Measurements from ENCODE around the gene EVA1A.
A peak's percentile ranks its signal among the peaks of the same experiment; 100 is the strongest.

Gene EVA1A

DNA sequence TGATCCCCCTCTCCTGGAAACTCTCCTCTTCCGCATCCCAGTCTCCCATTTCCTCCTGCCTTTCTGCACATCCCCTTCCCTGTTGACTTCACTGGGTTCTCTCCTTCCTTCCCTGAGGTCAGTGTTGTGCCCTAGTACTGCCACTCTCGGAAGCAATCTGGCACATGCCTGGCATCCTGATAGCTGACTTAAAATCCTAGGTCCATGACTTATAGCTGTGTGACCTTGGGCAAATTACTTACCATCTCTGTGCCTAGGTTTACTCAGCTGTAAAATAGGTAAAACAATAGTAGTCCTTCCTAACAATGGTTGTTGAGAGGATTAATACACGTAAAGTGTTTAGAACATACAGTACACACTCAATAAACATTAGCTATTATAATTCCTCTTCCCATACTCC is 9.3 kb downstream of the EVA1A start:
- no peak overlapping the region for H3K4me3 ChIP-seq (ENCODE audit: low read depth in 1 of 2, low read length in 2 of 2)
- peaks cover 94% of the 10 kb centered on the region for H3K79me2 ChIP-seq (ENCODE audit: insufficient read depth, low read length)
- H3K27ac ChIP-seq (ENCODE audit: low read length), result no peak overlapping the region
- peaks cover 70% of the 10 kb centered on the region for H3K4me1 ChIP-seq (ENCODE audit: insufficient read depth, low read length)
- no peak for ATAC-seq (ENCODE audit: insufficient read depth, low read depth)
- H4K20me1 ChIP-seq (ENCODE audit: insufficient read depth, low read length), result peaks cover 39% of the 10 kb centered on the region
- TF ChIP-seq, protein P1, sequence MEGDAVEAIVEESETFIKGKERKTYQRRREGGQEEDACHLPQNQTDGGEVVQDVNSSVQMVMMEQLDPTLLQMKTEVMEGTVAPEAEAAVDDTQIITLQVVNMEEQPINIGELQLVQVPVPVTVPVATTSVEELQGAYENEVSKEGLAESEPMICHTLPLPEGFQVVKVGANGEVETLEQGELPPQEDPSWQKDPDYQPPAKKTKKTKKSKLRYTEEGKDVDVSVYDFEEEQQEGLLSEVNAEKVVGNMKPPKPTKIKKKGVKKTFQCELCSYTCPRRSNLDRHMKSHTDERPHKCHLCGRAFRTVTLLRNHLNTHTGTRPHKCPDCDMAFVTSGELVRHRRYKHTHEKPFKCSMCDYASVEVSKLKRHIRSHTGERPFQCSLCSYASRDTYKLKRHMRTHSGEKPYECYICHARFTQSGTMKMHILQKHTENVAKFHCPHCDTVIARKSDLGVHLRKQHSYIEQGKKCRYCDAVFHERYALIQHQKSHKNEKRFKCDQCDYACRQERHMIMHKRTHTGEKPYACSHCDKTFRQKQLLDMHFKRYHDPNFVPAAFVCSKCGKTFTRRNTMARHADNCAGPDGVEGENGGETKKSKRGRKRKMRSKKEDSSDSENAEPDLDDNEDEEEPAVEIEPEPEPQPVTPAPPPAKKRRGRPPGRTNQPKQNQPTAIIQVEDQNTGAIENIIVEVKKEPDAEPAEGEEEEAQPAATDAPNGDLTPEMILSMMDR (IDR thresholded peaks at IDR 0.05; ENCODE audit: borderline replicate concordance, extremely low read depth, low read length, poor library complexity, severe bottlenecking), result no peak
- TF ChIP-seq EZH2 (IDR thresholded peaks at IDR 0.05; ENCODE audit: borderline replicate concordance, low read depth, low read length, severe bottlenecking), result no peak
- H3K36me3 ChIP-seq (ENCODE audit: insufficient read depth, low read length), result peaks cover 55% of the 10 kb centered on the region
- DNase-seq, result no peak
- H2AFZ ChIP-seq (ENCODE audit: low read depth, low read length), result no peak overlapping the region
- H3K9me3 ChIP-seq (ENCODE audit: insufficient read depth, low read length, severe bottlenecking), result no peaks in the 10 kb centered on the region
- H3K4me2 ChIP-seq (ENCODE audit: insufficient read depth, low read length), result no peak overlapping the region
- H3K27me3 ChIP-seq (ENCODE audit: insufficient read depth, low read length, poor library complexity), result no peaks in the 10 kb centered on the region
- no peak overlapping the region for H3K9ac ChIP-seq (ENCODE audit: low read depth, low read length)

DNA sequence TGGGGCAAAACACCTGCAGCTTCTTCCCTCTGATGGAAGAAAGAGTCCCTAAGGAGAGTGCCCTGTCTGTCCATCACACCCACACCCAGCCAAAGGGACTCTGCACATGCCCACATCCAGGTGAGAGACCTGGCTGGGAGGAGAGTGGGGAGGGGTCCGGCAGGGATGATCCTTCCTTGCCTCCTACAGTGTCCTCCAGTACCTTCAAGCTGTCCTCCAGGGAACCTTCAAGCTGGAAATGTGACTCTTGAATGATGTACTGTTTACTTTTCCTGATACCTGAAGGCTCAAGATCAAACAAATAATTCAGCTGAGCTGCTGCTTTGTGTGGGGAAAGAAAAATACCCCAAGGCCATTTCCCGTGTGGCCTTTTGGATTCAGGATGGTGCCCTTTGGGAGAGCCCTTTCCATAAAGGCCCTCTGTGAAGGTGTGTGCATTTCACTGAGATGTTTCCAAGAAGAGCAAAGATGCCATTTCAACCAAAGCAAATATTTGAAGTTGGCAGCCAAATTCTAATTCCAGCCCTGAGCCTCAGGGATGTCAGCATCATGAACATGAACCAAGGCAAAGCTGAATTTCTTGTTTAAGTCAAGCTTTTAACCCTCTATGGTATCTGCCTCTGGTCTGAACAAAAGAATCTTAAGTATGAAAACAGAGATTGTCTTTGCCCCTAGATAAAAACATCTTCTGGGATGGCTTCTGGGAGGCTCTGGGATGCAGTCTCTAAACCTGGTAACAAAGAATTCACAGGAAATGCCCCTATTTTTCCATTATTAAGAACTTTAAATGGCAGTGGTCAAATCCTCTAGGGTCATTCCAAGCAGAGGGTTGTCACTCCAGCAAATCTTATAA is 11.1 kb downstream of the EVA1A start:
- H3K4me2 ChIP-seq (ENCODE audit: insufficient read depth, low read length), result no peak overlapping the region
- H3K27ac ChIP-seq (ENCODE audit: low read length), result peak overlapping the region; percentile 36; the same call in 1 of the 2 replicates
- H3K27me3 ChIP-seq (ENCODE audit: insufficient read depth, low read length, poor library complexity), result no peaks in the 10 kb centered on the region
- H3K9me3 ChIP-seq (ENCODE audit: insufficient read depth, low read length, severe bottlenecking), result no peaks in the 10 kb centered on the region
- H3K4me1 ChIP-seq (ENCODE audit: insufficient read depth, low read length), result peaks cover 61% of the 10 kb centered on the region
- H2AFZ ChIP-seq (ENCODE audit: low read depth, low read length), result no peak overlapping the region
- ATAC-seq (ENCODE audit: insufficient read depth, low read depth), result no peak
- H3K79me2 ChIP-seq (ENCODE audit: insufficient read depth, low read length), result peaks cover 94% of the 10 kb centered on the region
- H3K36me3 ChIP-seq (ENCODE audit: insufficient read depth, low read length), result peaks cover 58% of the 10 kb centered on the region
- H3K9ac ChIP-seq (ENCODE audit: low read depth, low read length), result no peak overlapping the region
- DNase-seq, result no peak
- TF ChIP-seq, protein P1 (IDR thresholded peaks at IDR 0.05; ENCODE audit: borderline replicate concordance, extremely low read depth, low read length, poor library complexity, severe bottlenecking), result no peak
- no peak for TF ChIP-seq EZH2 (IDR thresholded peaks at IDR 0.05; ENCODE audit: borderline replicate concordance, low read depth, low read length, severe bottlenecking)
- H4K20me1 ChIP-seq (ENCODE audit: insufficient read depth, low read length), result peaks cover 25% of the 10 kb centered on the region
- H3K4me3 ChIP-seq (ENCODE audit: low read depth in 1 of 2, low read length in 2 of 2), result no peak overlapping the region

DNA sequence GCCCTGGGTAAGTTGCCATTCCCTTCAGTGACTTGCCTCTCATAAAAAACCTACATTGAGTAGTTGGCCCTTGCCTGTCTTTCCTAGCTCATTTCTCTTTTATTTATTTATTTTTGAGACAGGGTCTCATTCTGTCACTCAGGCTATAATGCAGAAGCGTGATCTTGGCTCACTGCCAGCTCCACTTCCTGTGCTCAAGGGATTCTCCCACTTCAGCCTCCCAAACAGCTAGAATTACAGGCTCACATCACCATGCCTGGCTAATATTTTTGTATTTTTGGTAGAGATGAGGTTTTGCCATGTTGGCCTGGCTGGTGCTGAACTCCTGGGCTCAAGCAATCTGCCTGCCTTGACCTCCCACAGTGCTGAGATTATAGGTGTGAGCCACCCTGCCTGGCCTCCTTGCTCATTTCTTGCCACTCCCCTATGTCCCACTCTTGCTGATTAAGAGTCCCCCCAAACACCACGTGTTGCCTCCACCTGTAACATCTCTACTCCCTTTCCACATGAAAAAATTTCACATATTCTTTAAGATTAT is 12.6 kb downstream of the EVA1A start:
- DNase-seq (peak; percentile 54), ATAC-seq (ENCODE audit: insufficient read depth, low read depth) (peak; percentile 66)
- Histone ChIP-seq H4K20me1 (ENCODE audit: insufficient read depth, low read length) (peaks cover 10% of the 10 kb centered on the region; the same call in 1 of the 2 replicates), H3K9ac (ENCODE audit: low read depth, low read length) (no peak overlapping the region), H3K4me2 (ENCODE audit: insufficient read depth, low read length) (no peak overlapping the region), H3K27me3 (ENCODE audit: insufficient read depth, low read length, poor library complexity) (no peaks in the 10 kb centered on the region), H3K4me1 (ENCODE audit: insufficient read depth, low read length) (peaks cover 46% of the 10 kb centered on the region), H3K9me3 (ENCODE audit: insufficient read depth, low read length, severe bottlenecking) (no peaks in the 10 kb centered on the region), H2AFZ (ENCODE audit: low read depth, low read length) (no peak overlapping the region), H3K4me3 (ENCODE audit: low read depth in 1 of 2, low read length in 2 of 2) (no peak overlapping the region), H3K27ac (ENCODE audit: low read length) (peak overlapping the region; percentile 43), H3K79me2 (ENCODE audit: insufficient read depth, low read length) (peaks cover 94% of the 10 kb centered on the region), H3K36me3 (ENCODE audit: insufficient read depth, low read length) (peaks cover 52% of the 10 kb centered on the region)
- TF ChIP-seq, protein P1 (IDR thresholded peaks at IDR 0.05; ENCODE audit: borderline replicate concordance, extremely low read depth, low read length, poor library complexity, severe bottlenecking), result no peak
- TF ChIP-seq EZH2 (IDR thresholded peaks at IDR 0.05; ENCODE audit: borderline replicate concordance, low read depth, low read length, severe bottlenecking), result no peak
